Skin of body (tissue), 2 donors: Measurements from ENCODE around the gene ARHGAP44. TPM values are rescaled to one million over a fixed set of nuclear protein-coding genes. Genes with fewer than 3 reads are reported as not detected.

Experiments
- DNase-seq: peaks from one replicate; lab custom pipeline; 2025; lab: John Stamatoyannopoulos, UW
- total RNA-seq: library from RNA; depleted of rRNA; stranded (reverse); fragments of >200 nt; gene quantifications from one replicate; pipeline ENCODE4 v1.2.3, GENCODE V29; 2014

ARHGAP44 gene
- total RNA-seq, 1 donor from 2014 or later = 5.7 TPM

DNA sequence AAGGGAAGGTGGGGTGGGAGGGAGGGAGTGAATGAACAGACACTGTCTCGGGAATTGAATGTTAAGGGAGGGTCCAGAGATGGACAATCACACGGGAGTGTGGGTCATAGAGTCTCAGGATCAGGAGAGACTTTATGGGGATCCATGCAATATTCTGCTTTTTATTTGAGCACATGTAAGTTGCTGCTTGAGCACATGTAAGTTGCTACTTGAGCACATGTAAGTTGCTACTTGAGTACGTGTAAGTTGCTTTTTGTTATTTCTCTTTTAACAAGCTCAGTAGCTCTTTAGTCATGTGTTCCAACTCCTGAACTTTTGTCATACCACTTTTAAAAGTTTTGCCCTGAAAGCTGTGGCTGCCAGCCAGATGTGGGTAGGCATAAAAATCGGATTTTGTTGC, 110.3 kb downstream of the ARHGAP44 start:
- no peak for DNase-seq

DNA sequence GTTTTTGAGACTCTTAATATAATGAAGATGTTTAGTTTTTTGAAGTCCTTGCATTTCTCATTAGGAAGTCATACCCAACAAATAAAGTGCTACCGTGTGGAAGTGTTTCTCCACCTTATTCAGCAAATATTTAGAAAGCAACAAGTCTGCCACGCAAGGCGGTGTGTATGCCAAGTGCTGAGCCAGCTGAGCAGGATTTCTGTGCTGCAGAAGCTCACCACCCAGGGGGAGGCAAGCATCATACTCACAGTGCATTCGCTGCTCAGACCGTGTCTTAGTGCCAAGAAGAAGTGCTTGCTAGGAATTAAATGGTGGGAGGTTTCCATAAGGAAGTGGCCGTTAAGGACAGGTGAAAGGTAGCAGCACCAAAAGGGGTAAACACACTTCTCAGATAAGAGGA, 111.2 kb downstream of the ARHGAP44 start:
- DNase-seq = no peak

DNA sequence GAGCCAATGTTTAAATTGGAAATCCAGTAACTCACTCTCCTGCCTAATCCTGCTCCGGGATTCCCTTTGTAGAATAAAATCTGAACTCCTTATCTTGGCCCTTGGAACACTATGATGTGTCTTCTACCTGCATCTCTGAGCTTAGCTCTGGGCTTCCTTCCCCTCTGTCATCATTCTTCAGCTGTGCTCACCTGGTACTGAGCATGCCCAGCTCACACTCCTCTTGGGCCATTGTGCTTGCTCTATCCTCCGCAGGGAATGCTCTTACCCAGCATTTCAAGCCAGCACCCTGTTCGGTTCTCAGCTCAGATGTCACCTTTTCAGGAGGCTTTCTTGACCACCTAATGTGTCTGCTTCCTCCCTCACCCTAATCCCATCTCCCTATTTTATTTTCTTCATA, 112.7 kb downstream of the ARHGAP44 start:
- DNase-seq = no peak

DNA sequence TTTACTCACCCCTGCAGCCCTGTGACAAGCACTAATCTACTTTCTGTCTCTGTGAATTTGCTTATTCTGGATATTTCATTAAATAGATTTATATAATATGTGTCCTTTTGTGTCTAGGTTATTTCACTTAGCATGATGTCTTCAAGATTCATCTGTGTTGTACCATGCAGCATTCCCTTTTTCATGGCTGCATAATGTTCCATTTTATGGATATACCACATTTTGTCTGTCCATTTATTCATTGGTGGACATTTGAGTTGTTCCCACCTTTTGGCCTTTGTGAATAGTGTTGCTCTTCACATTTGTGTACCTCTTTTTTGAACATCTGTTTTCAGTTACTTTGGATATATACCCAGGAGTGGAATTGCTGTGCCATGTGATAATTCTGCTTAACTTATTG, 118.2 kb downstream of the ARHGAP44 start:
- DNase-seq = no peak

DNA sequence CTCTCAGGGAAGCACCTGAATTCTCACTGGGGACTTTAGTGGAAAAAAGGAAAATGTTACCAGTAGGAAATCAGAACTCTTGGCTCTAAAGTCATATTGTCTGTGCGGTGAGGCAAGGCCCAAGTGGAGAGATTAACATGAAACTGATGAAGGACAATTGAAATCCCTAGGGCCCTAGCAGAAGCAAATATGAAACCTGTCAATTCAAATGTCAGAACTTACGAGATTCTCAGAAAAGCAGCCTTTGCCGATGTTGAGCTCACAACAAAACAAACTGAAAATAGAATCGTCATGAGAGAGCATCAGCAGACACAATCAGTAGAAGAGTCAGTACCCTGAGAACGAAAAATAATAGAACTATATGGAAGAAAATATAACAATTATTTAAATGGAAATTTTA, 119.7 kb downstream of the ARHGAP44 start:
- DNase-seq = no peak

DNA sequence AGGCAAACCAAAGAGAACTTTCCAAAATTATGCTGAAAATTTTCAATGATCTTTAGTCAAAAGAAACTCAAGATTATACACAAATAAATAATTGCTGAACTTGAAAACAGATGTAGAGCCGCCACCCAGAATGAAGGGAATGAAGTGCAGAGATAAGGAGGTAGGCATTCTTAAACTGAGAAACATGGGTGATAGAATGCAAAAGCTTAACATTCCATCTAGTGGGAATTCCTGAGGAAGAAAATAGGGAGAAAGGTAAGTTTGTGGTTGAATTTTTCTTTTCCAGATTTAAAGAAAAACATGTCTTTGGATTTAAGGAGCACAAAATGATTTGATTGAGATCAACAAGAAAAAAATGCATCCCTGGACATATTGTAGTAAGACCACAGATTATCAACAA, 120.2 kb downstream of the ARHGAP44 start:
- no peak for DNase-seq

DNA sequence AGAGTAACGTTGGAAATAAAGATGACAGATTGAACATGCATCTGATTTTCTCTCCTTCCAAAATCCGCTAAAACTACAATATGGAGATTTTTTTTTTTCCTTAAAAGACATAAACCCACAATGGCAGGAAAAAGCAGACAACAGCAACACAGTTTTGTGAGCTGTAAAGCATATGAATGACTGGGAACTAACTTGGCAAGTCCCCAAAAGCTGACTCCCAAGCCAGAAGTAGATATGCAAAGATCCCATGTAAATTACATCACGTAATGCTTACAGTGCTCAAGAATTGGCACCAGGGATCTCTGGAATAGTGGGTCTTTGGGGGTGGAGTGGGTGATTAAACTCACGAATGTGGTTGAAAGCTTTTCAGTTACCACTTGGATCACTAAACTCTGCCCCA, 121.9 kb downstream of the ARHGAP44 start:
- DNase-seq = no peak

DNA sequence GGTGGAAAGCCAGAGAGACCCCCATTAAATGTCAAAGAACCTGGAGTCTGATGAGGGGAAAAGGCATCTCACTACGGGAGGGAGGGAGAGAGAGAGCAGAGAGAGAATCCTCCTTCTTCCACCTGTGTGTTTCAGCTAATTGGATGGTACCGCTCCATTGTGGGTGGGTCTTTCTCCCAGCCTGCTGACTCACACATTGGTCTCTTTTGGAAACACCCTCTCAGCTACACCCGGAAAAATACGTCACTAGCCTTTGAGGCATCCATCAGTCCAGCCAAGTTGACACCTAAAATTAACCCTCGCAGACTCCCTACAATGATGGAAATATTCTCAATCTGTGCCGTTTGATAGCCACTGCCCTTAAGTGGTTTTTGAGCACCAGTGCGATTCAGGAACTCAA, 128.1 kb downstream of the ARHGAP44 start:
- no peak for DNase-seq

DNA sequence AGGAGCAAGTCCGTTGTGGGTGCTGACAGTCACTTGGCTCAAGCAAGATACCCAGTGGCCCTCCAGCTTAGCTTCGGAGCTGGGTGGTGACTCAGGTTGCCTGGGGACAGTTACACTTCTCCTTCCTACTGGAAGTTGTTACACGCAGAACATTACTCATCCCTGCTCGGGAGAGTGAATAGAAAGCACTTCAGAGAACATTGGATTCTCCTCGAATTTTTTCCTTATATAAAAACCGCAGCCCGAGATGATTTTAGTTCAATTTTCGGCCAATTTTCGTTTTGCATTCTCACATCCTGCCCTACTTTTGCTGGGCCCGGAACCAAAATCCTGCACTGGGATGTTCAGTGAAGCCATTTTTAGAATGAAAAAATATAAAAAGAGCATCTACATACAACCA, 128.8 kb downstream of the ARHGAP44 start:
- no peak for DNase-seq

DNA sequence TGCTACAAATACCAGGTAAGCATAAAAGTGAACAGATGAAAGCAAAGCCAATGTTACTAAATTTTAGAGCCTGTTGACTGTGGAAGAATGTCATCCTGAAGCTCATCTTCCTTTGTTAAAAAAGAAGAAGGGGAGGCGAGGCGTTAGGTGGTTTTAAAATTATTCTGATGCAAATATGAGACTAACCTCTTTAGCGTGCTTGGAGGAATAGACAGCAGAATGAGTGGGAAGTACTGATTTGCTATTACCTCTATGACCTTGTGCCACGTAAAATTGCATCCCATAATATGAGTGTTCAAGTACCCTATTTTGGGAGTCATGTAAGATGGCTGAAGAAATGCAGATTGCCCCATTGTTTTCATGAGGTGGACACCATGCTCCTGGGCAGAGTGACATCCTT, 132.8 kb downstream of the ARHGAP44 start:
- DNase-seq = no peak

DNA sequence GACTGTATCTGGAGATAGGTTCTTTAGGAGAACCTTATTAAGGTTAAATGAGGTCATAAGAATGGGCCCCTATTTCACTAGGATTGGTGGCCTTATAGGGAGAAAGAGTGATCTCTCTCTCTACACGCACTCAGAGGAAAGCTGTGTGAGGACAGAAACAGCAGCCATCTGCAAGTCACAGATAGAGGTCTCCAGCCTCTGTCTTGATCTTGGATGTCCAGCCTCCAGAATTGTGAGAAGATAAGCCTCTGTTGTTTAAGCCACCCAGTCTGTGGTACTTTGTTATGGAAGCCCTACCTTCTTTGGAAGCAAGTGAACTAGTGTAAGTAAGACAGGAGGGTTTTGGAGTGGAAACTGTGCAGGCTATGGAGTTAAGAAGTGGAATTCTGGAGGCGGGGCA, 135.3 kb downstream of the ARHGAP44 start:
- no peak for DNase-seq

DNA sequence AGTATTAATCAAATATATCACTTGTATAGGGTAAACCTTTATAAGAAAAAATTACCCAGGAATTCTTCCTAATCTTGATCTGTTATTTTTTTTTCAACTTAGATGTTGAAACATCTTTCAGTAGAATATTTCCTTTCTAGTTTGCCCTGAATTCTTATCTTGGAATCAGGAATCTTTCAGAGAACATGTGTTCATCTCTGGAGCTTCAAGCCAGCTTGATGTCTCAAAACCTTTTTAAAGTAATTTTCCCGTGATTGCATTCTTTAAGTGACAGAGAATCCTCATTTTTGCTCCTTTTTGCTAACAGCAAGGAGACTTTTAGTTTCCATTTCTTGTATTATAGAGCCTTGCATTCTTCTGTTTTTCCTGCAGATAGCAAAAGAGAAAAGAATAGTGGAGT, 137.7 kb downstream of the ARHGAP44 start:
- no peak for DNase-seq

DNA sequence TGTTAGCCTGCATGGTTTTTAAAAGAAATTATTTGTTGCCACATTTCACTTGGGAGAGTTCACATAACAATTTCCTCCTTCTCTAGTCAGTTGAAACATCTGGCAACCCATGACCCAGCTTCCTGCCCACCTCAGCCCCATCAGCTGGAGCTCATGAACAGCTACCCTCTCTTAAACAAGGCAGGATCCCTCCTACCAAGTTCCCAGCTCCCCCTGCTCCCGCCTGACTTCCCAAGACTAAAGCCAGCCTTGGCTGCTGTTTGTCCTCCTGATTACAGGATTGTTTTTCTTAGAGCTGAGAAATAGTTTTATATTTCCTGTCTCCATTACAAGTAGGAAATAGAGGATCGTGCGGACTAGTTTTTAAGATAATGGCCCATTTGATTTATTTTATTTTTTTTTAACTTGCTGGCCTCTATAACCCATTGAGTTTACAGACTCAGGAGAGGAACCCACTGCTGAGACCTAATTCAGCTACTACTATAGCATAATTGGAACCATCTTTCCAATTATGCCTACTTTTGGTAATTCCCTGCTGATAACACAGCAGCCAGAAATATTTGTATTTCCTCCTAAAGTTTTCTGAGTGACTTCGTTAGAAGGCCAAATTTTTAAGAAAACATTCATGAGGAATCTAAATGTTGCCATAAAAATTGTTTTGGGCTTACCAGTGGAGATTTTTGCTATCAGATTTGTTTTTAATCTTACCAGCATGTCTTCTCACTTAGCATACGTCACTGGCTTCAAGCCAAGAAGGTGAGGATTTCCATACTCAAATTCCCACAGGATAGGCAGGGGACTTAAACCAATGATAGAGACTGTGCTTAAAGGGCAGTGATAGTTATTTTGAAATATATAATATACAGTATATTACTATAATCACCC, 138.5 kb downstream of the ARHGAP44 start:
- peak; percentile 20 for DNase-seq

DNA sequence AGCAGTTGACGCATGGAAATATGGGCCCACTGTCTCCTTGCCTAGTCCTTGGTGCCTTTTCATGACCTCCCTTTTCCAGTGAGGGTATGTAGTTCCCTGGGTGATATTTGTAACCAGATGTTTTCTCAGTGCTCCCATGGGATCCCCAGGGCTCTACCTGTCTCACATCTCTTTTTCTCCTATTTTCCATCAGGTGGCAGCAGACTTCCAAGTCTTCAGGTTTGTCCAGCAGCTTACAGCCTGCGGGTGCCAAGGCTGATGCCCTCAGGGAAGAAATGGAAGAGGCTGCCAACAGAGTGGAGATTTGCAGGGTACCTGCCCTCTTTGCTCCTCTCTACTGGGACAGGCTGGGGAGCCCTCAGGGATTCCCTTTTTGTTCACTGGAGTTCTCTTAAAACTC, 139.4 kb downstream of the ARHGAP44 start:
- DNase-seq = no peak

DNA sequence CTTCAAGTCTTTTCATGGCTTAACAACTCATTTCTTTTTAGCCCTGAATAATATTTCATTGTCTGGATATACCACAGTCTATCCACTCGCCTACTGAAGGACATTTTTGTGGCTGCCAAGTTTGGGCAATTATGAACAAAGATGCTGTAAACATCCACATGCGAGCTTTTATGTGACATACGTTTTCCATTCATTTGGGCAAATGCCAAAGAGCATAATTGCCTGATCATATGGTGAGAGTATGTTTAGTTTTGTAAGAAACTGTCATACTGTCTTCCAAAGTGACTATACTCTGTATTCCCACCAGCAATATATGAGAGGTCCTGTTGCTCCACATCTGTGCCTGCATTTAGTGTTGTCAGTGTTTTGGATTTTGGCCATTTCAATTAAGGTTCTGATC, 147.2 kb downstream of the ARHGAP44 start:
- DNase-seq = no peak

DNA sequence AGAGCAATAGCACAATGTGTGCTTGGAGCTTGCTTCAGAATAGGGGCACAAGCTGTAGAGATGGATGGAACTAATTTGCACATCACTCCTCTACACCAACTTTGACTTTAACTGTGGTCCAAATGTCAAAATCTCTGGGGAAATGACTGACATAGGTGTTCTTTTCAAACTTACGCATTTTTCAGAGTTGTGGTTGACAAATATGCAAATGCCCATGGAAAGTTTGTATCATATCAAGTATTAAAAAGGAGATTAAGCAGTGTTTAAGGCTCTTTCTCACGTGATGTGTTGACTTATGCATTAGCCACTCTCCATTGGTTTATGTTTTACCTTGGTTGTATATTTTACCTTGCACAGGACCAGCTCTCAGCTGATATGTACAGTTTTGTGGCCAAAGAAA, 151.4 kb downstream of the ARHGAP44 start:
- DNase-seq = no peak

DNA sequence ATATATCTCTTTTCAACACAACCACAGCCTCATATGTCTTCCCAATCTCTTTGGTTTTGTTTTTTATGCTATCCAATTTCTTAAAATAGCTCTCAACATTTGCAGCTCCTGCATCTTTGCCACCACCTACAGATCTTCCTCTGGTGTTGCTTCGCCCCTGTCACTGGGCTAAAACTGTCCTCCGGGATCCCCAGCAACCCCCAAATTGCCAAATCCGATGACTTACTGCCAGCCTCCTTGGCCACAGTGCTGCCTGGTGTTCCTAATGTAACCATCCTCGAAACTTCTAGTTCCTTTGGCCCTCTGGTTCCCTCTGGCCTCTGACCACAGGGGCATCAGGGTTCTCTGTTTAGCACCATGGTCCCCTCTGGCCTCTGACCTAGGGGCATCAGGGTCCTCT, 157.7 kb downstream of the ARHGAP44 start:
- no peak for DNase-seq

DNA sequence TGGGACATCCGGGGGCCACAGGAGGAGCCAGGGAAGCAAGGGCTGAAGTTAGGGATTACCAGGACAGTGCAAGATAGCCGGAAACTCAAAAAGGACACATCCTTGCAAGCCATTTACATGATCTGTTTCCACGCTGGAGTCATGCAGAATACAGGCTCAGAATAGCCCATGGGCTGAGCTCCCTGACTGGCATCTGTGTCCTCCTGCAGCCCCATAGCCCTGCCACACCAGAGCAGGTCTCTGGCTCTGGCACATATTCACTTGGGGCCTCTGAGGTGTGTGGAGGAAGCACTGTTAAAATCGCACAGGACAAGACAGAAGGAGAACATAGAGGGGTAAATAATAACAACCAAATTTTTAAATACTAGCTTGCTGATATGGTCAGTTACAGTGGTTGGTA, 162.7 kb downstream of the ARHGAP44 start:
- DNase-seq = no peak

DNA sequence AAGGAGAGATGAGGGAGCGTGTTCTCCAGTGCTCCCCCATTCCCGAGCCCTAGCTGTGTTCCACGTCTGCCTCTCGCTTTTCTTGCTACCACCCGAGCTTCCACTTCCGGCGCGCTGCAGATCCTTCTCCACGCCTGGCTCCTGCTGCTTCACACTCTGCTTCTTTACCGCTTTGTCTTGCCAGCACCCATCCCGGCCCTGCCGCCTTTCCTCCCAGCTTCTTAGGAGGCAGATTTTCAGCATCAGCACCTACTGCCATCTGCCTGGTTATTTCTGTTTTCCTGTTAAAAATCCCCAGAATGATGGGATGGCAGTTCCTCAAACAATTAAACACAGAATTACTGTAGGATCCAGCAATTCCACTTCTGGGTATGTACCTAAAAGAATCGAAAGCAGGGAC, 163.9 kb downstream of the ARHGAP44 start:
- no peak for DNase-seq

DNA sequence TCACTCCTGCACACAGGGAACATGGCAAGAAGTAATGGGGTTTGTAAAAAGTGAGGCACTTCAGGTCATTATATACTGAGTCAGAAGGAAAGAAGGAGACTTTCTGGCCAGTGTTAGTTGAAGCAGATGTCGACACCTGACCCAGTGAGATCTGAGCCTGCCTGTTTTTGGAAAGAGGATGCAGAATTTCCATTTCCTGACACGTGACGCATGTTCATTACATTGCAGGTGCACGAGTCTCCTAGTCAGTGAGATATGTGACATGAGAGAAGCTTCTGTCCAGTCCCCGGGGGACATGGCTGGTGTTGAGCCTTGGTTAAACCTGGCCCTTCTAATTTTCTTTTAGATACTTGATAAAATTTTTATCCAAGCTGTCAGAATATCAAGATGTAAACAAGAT, 166.2 kb downstream of the ARHGAP44 start:
- DNase-seq = no peak

DNA sequence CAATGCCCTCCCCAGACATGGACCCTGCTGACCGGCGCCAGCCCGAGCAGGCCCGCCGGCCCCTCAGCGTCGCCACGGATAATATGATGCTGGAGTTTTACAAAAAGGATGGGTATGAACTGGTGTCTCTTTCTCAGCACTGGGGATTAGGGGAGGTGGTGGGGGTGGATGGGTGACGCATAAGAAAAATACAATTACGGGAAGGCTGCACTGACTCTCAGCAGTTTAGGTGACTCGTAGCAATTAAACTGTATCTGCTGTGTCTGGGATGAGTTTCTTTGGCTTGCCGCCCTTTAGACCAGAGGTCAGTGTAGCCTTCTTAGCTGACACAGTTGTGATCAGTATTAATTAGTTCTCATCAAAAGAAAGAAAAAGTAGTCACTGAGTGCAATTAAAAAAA, 169.5 kb downstream of the ARHGAP44 start:
- DNase-seq = no peak

DNA sequence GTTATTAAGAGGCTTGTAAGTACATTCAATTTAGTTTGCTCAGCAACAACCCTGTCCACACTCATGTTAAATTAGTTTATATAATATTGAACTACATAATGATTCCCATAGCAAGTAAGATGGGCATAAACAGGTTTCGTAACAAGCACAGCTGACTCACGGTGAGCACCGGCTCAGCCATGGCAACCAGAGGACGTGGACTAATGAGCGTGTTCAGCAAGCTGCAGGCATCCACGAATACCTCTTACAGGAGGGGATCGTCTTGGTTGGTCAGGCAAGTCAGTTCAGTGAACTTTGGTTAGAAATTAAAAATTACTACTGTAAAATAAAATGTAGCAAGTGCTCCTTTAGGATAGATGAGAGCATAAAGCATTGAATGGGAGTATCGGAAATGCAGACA, 170.1 kb downstream of the ARHGAP44 start:
- DNase-seq = no peak

DNA sequence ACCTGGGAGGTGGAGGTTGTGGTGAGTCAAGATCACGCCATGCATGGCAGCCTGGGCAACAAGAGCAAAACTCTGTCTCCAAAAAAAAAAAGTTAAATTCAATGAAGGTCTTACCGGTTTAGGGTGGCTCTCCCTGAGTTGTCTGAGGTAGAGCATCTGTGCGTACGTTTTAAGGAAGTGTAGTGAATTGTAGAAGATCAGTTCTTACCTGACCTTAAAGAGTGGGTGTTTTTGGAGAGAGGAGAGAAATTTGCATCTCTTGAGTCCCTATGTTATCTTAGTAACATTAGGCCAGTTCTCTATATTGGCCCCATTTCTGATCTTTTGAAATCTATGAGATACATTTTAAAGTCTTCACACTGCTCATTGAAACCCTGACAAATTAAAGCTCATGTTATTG, 172.4 kb downstream of the ARHGAP44 start:
- DNase-seq = no peak

DNA sequence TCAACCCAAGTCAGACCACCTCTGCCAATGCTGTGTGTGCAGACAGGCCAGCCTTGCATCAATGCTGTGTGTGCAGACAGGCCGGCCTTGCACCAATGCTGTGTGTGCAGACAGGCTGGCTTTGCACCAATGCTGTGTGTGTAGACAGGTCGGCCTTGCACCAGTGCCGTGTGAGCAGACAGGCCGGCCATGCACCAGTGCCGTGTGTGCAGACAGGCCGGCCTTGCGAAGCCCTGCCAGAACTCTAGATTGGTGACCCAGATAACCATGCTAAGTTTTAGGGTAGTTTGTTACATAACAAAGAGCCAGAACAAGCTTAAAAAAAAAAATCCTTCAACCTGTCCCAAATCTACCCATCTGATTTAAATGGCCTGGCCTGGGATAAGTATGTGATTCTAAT, 174.2 kb downstream of the ARHGAP44 start:
- no peak for DNase-seq
